Colon (tissue), 2 donors: ENCODE results near the gene CCT3.
"Not testable (repeated sequence)": the region's sequence is repeated elsewhere in the genome, so short reads cannot be mapped to it uniquely, and the experiment has no call there.

Experiments
- FAIRE-seq: peaks from 2 replicates; lab custom pipeline; 2012; peaks lifted over from hg19 to GRCh38; lab: Jason Lieb, UNC
- donor health status: control.
- donor health status: control.

Gene CCT3

DNA sequence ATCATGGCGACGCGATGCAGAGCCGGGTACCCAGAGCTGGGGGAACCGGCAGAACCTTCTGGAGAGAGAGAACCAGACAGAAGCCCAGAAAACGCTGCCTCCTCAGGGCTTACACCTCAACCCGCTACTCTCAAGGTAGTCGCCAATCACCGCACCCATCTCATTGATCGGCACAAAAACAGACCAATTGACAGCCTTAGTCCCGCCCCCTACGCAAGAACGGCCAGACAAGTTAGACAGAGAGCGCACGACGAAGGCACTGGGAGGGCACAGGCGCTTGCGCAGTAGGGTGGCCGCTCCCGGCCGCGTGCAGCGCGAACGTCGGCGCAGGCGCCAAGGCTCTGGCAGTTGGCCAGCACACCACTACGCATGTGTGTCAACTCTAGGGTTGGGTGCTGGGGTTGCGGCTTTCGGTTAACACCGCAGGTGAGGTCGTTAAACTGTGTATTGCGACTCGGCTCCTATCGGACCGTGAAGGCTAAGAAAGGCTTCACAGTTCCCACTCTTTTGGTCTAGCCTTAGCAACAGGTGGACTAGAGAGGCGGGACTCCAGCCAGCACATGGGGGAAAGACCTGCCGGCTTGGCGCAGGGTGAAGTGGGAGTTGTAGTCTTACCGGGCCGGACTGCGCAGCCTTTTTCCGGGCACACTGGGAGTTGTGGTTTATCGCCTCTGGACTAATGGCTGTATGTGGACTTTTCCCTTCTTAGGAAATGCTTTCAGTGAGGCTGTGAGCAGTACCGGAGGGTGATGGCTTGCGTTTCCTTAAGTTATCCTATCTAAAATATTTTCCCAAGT is at the start of gene CCT3, which contains the start of gene TSACC:
Gene CCT3 (minus strand): TSS at position 113 of the 797 bp plus-strand sequence. CDS start 108 bp downstream, at position 5.
Gene TSACC (plus strand): TSS at position 347 of the 797 bp plus-strand sequence. CDS start 1,232 bp downstream, outside the sequence.
- no peak for FAIRE-seq

- no peak for FAIRE-seq
These were observed 49.7 kb upstream of the CCT3 start for GRCh38 chr1:156387870-156388173.

DNA sequence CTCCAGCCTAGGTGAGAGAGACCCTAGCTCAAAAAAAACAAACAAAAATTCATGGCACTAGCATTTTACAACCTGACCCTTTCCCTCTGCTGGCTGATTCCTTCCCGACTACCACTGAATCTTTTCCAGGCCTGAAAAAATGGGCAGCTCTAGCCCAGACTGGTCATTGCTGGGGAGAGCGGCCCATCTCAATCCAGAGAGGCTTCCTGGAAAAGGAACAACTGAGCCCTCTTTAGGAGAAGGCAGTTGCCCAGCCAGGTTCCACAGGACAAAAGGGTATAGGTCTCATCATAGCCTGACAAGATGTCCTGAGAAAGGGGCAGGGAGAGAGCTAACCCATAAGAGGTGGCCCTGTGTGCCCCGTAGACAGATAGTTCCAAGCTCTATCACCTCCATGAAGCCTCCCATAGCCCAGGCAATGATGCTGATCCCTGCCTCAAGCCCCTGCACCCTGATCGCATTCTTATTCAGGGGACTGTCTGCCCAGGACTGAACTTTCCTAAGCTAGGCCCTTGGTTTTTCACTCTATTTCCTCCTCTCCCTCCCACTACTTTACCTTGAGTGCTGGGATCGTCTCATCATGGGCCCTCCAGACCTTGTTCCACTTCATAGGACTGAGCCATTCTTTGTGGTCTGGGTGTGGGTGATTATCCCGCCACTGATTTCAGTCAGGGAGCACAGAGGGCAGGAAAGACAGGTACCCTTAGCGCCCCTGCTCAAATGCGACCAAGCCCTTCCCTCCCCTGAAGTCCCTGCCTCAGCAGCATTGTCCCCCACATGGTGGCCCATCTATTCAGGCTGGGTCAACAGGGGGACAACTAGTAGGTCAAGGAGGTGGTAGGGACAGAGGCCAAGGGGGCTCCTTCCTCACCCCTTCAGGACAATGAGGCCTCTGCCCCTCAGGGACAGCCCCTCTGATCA is 49.1 kb upstream of the CCT3 start:
- no peak for FAIRE-seq

DNA sequence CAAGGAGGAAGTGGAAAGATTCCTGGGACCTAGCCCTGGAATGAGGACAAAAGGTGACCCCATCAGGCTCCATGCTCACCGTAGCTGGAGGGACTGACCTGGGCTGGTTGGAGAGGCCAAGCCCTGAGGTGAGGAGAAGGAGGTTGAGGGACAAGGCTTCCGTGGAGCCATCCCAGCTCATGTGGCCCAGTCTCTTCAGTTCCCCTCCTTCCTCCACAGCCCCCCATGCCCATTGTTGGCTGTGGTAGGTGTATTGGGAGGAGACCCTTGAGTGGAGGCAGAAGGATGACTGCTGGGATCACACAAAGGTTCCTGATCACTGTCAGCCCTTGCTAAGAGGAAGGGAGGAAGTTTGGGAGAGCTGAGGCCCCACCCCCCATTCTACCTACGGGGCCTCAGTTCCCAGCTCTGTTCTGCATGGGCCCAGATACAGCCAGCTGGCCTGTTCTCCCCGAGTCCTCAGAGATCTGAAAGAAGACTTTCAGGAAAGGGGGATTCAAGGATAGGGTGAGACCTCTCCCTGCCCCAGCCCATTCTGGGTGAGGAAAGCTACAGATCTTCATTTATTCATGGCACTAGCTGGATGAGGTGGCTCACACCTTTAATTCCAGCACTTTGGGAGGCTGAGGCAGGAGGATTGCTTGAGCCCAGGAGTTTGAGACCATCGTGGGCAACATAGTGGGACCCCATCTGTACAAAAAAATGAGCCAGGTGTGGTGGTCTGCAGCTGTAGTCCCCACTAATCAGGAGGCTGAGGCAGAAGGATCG is 48.2 kb upstream of the CCT3 start:
- FAIRE-seq: no peak

- FAIRE-seq: no peak
These were observed 47.5 kb upstream of the CCT3 start for GRCh38 chr1:156385534-156386031.

DNA sequence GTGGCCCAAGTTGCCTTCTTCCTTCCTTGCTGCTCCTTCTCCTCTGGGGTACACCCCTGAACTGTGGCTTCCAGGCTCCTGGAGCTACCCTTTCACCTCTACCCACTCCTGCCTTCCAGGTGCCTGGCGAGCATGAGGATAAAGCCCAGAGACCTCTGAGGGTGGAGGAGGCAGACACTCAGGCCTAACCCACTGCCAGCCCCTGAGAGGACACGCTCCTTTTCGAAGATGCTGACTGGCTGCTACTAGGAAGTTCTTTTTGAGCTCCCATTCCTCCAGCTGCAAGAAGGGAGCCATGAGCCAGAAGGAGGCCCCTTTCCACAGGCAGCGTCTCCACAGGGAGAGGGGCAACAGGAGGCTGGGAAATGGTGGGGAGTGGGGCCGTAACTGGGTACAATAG is 46.6 kb upstream of the CCT3 start:
- FAIRE-seq: no peak

DNA sequence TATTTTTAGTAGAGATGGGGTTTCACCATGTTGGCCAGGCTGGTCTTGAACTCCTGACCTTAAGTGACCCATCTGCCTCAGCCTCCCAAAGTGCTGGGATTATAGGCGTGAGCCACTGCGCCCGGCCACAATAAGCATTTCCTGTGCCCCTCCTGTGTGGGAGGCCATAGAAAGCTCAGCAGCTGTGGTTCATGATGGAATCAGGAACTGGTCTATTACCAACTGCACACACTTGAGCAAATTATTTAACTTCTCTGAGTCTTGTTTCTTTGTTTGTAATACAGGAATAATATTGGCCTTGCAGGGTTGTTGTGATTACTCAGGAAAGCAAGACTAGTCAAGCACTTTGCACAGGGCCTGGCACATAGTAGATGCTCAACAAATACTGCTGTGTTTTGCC is 45.9 kb upstream of the CCT3 start:
- FAIRE-seq: no peak

GRCh38 chr1:156383023-156383422 is 44.9 kb upstream of the CCT3 start:
- FAIRE-seq: no peak

- no peak for FAIRE-seq
These were observed 44.5 kb upstream of the CCT3 start for GRCh38 chr1:156382561-156382960.

- FAIRE-seq: no peak
These were observed 41.5 kb upstream of the CCT3 start for GRCh38 chr1:156379420-156380165.

DNA sequence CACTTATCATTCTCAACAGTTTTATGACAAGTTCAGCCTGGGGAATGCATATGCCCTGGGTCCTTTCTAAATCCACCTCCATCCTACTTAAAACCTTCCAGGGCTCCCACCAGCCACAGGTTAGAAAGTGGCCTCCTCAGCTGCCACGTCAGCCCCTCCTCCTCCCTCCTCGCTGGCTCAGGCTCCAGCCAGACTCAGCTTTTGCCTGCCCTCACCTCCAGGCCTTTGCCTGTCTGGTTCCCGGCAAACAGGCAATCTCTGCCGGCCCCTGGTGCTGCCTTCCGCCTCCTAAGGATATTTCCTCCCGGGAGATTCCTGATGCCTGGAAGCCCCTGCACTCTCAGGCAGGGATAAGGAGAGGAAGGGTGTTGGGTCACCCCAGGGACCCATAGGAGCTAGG is 40.5 kb upstream of the CCT3 start:
- FAIRE-seq: no peak

DNA sequence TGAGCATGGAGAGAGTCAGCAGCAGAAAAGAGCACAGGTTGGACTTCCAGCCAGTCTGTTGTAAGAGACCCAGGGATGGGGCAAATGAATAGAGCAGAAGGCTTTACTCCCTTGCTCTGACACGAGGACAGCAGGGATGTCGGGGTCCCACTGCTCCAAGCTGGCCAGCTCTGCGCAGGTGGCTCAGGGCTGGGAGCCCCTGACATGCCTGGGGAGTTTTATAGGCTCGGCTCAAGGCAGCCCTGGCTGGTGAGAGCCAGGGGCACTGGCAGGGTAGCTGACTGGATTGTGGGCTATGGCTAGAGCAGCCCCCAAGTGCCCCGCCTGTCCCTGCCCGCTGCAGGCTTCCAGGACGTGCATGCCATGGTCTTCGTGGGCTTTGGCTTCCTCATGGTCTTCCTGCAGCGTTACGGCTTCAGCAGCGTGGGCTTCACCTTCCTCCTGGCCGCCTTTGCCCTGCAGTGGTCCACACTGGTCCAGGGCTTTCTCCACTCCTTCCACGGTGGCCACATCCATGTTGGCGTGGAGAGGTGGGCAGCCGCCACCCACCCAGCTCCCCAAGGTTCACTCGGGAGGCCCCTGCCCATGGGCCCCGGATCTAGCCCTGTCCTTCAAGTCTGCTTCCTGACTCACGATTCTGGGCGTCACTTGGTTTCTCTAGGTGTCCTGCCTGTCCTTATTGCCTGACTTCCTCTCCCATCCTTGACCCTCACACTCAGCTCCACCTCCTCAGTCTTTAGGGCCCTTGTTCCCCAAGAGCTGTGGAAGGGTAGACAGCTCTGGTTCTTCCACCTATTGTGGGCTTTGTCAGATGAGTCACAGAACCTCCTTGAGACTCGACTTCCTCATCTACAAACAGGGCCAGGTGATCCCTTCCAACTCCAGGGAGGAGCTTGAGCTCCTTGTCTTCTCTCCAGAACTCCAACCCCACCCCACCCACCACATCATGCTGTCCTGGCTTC is 39.1 kb upstream of the CCT3 start:
- FAIRE-seq: no peak

- no peak for FAIRE-seq
These were observed 38.1 kb upstream of the CCT3 start for GRCh38 chr1:156376146-156376545.

DNA sequence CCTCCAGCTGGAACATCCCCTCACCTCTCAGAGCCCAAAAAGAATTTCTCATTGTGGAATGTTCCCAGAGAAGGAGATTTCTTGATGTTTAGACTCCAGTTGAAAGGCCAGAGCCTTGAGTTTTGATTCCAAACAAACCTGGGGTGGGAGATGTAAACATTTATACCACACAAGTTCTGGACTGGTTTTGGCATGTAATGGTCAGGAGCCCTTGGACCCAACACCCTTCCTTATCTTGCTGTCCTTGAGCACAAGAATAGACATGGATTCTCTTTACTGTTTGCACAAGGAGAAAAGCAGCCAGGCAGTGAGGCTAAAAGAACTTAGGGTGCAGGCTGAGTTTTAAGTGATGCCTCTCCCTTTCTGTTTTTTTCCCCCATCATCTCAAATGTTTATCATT is 35.5 kb upstream of the CCT3 start:
- no peak for FAIRE-seq

GRCh38 chr1:156372876-156373275 is 34.8 kb upstream of the CCT3 start:
- FAIRE-seq: no peak

- no peak for FAIRE-seq
These were observed 34.1 kb upstream of the CCT3 start for GRCh38 chr1:156372265-156372586.

DNA sequence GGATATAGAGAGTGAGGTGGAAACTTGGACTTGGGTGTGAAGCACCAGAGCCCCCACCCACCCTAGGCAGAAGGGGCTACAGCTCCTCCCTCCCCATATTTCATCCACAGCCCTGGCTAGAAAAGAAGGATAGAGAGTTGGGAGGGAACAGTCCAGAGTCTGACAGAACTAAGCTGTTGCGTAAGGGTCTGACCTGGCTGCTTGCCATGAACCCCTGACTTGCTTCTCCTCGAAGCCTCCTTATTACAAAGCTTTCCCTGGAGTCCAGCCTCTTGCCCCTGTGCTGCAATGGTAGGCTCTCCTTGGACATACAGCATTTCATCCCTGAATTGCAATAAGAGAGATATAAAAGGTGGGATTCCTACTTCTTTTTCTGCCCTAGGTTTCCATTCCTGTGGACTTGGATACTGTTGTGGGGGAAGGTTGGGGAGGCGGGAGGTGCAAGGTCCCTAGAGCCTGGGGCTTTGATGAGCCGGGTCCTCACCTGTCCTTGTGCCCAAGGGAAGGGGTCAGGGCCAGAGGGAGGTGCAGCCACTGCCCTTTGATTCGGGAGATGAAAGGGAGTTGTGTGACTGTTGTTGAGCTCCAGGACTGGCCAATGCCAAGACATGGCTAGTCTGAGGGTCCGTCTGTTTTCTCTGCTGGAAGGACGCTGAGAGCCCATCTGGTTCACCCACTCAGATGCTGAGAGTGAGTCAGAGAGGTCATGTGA is 33.6 kb upstream of the CCT3 start:
- FAIRE-seq: no peak

GRCh38 chr1:156369685-156370286 is 31.7 kb upstream of the CCT3 start:
- FAIRE-seq: not testable (repeated sequence)
